ENCODE data around the gene PPP1R12B. TPM values are rescaled to one million over a fixed set of nuclear protein-coding genes. Genes with fewer than 3 reads are reported as not detected.
"Not testable (repeated sequence)": the region's sequence is repeated elsewhere in the genome, so short reads cannot be mapped to it uniquely, and the experiment has no call there.

Gene PPP1R12B
- total RNA-seq, 1 donor from 2014 or later, result 31.2 TPM

GRCh38 chr1:202531472-202531811 lies 182.9 kb downstream of the PPP1R12B start:
- Mint-ChIP-seq H3K4me3 (no peak overlapping the region), H3K9me3 (no peaks in the 10 kb centered on the region), H3K36me3 (no peaks in the 10 kb centered on the region), H3K27me3 (no peaks in the 10 kb centered on the region), H3K4me1 (ENCODE audit: unreplicated experiment) (peaks cover 8% of the 10 kb centered on the region), H3K27ac (peak overlapping the region; percentile 84)
- no peak for DNase-seq (ENCODE audit: extremely low spot score, unreplicated experiment)
- no peak for TF ChIP-seq CTCF (conservative IDR thresholded peaks at IDR 0.05)

GRCh38 chr1:202531812-202532616 lies 183.5 kb downstream of the PPP1R12B start:
- H3K27me3 Mint-ChIP-seq; DNase-seq (ENCODE audit: extremely low spot score, unreplicated experiment); H3K9me3 Mint-ChIP-seq; H3K4me3 Mint-ChIP-seq; H3K4me1 Mint-ChIP-seq (ENCODE audit: unreplicated experiment); H3K36me3 Mint-ChIP-seq: not testable (repeated sequence)
- H3K27ac Mint-ChIP-seq, result peak overlapping the region; percentile 84

GRCh38 chr1:202539166-202539574 lies 190.7 kb downstream of the PPP1R12B start:
- H3K9me3 Mint-ChIP-seq; H3K36me3 Mint-ChIP-seq; H3K27me3 Mint-ChIP-seq; DNase-seq (ENCODE audit: extremely low spot score, unreplicated experiment): not testable (repeated sequence)
- H3K4me3 Mint-ChIP-seq, result peak overlapping the region; percentile 61
- peaks cover 23% of the 10 kb centered on the region for H3K4me1 Mint-ChIP-seq (ENCODE audit: unreplicated experiment)
- H3K27ac Mint-ChIP-seq, result peak overlapping the region; percentile 77

DNA sequence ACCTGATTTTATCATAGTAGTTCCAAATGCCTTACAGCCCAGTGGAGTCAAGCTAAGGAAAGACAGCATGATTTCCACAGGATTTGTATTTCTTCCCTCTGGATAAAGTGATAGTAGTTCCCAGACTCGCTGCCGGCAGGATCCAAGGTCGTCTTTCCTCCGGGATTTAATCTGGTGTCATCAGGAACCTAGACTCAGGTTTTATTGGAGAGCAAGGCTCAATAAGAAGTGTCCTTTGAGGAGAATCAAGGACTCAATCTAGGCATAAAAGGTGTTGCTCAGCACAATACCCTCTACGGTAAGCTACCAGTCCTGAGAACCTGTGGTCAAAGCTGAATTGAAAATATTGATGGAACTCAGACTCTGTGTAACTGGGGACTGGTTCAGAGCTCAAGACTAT lies 191.1 kb downstream of the PPP1R12B start:
- not testable (repeated sequence) for DNase-seq (ENCODE audit: extremely low spot score, unreplicated experiment); H3K9me3 Mint-ChIP-seq; H3K27me3 Mint-ChIP-seq; H3K36me3 Mint-ChIP-seq
- Mint-ChIP-seq H3K27ac (peak overlapping the region; percentile 77), H3K4me1 (ENCODE audit: unreplicated experiment) (peaks cover 23% of the 10 kb centered on the region), H3K4me3 (peak overlapping the region; percentile 61)

DNA sequence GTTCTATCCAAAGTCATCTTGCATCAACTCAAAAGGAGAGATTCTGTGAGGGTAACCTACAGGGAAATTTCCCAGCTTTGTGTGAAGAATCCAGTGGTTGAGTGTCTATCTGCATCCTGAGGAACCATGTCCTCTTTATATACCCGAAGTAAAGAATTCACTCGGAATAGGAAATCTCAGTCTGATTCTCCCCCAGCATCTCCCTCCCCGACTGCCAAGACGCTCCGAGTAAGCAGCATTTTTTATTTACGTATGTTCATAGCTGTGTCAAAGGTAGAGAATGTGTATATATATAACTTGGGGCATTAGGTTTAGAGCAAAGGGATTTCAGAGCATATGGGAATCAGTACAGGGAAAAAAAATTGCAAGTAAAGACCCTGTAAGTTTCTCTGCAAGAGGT lies 191.5 kb downstream of the PPP1R12B start:
- Mint-ChIP-seq H3K9me3 (no peaks in the 10 kb centered on the region), H3K4me1 (ENCODE audit: unreplicated experiment) (peaks cover 26% of the 10 kb centered on the region), H3K27me3 (no peaks in the 10 kb centered on the region), H3K4me3 (peak overlapping the region; percentile 42), H3K27ac (no peak overlapping the region), H3K36me3 (no peaks in the 10 kb centered on the region)
- no peak for DNase-seq (ENCODE audit: extremely low spot score, unreplicated experiment)
- no peak for TF ChIP-seq CTCF (conservative IDR thresholded peaks at IDR 0.05)

DNA sequence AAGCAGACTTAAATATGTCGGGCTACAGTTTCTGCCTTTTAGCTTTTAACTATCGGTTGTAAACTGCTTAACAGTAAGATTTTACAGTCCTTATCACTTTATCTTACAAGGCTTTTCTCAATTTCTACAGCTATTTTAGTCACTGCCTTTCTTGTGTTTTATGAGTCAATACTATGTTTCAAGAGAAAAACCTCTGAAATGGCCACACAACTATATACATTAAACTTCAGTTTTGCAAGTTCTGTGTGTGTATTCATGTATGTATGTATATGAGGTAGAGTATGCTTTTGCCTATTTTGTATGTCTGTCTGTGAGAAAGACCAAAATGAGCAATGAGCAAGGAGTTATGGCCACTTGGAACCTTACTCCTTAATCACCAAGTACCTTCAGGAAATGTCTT lies 191.9 kb downstream of the PPP1R12B start:
- Mint-ChIP-seq H3K27me3 (no peaks in the 10 kb centered on the region), H3K27ac (no peak overlapping the region), H3K4me3 (peak overlapping the region; percentile 42), H3K4me1 (ENCODE audit: unreplicated experiment) (peaks cover 28% of the 10 kb centered on the region), H3K9me3 (no peaks in the 10 kb centered on the region), H3K36me3 (no peaks in the 10 kb centered on the region)
- DNase-seq (ENCODE audit: extremely low spot score, unreplicated experiment), result no peak
- TF ChIP-seq CTCF (conservative IDR thresholded peaks at IDR 0.05), result no peak

DNA sequence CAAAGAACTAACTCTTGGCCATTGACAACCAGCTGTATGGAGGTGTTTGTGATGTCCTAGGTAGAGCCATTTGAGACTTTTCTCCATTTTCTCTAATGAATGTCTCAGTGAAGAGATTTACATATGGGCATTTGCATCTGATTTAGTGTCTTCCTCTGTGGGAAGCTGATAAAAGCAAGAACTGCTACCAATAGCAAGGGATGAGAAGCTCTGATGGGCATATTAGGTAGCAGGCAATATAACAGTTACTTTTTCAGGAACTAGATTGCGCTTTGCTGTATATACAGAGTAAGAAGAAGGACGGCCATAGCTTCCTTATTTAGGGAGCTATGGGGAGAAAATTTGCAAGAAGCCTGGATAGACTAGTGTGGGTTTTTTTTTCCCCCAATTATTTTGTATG lies 192.4 kb downstream of the PPP1R12B start:
- peaks cover 32% of the 10 kb centered on the region for H3K4me1 Mint-ChIP-seq (ENCODE audit: unreplicated experiment)
- DNase-seq (ENCODE audit: extremely low spot score, unreplicated experiment); H3K36me3 Mint-ChIP-seq; H3K9me3 Mint-ChIP-seq; H3K4me3 Mint-ChIP-seq; H3K27ac Mint-ChIP-seq; H3K27me3 Mint-ChIP-seq: not testable (repeated sequence)

GRCh38 chr1:202542415-202542814 lies 193.9 kb downstream of the PPP1R12B start:
- not testable (repeated sequence) for H3K36me3 Mint-ChIP-seq; DNase-seq (ENCODE audit: extremely low spot score, unreplicated experiment); H3K27ac Mint-ChIP-seq; H3K4me3 Mint-ChIP-seq; H3K9me3 Mint-ChIP-seq; H3K27me3 Mint-ChIP-seq
- peaks cover 41% of the 10 kb centered on the region for H3K4me1 Mint-ChIP-seq (ENCODE audit: unreplicated experiment)

- peaks cover 40% of the 10 kb centered on the region for H3K4me1 Mint-ChIP-seq (ENCODE audit: unreplicated experiment)
- not testable (repeated sequence) for DNase-seq (ENCODE audit: extremely low spot score, unreplicated experiment); H3K9me3 Mint-ChIP-seq; H3K27me3 Mint-ChIP-seq; H3K36me3 Mint-ChIP-seq; H3K27ac Mint-ChIP-seq; H3K4me3 Mint-ChIP-seq
Measured at GRCh38 chr1:202543537-202543936, 195.0 kb downstream of the PPP1R12B start.

DNA sequence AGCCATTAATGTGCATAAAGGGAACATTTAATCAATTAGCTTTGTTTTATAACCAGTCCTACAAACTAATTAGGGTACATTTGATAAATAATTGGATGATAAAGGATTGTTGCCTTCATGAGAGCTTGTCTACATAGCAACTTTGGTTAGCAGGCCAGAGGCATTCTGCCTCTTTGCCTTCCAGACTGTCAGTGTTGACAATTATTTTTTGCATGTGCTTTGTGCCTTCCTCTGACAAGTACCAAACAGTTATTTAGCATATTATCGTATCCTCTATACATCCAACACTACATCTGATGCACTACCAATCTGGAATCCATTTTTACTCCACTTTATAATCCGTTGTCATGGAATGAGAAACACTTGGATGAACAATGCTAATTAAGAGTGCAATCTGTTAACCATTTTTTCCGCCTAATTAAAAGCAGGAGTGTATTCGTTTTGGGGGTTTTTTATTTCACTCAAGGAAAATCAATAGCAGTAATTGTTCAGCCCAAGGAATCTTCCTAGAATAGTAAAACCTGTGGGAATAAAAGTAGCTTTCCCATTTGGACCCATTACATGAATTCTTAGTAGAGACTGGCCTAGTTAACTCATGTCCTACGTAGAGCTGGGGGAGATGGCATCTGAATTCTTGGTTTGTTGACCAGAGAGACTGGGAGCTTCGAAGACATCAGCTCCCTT lies 196.4 kb downstream of the PPP1R12B start:
- not testable (repeated sequence) for DNase-seq (ENCODE audit: extremely low spot score, unreplicated experiment); H3K9me3 Mint-ChIP-seq; H3K4me3 Mint-ChIP-seq; H3K27ac Mint-ChIP-seq; H3K36me3 Mint-ChIP-seq; H3K27me3 Mint-ChIP-seq
- peaks cover 27% of the 10 kb centered on the region for H3K4me1 Mint-ChIP-seq (ENCODE audit: unreplicated experiment)
